Endothelial cell of umbilical vein (primary cell): ENCODE measurements around the gene HTT. TPM values are rescaled to one million over a fixed set of nuclear protein-coding genes. Genes with fewer than 3 reads are reported as not detected.
A peak's percentile ranks its signal among the peaks of the same experiment; 100 is the strongest.

Experiments used
- BruUV-seq: library from RNA; stranded (reverse); fragments of 400-500 nt; replicated peaks from 2 replicates; lab custom pipeline; 2021; lab: Mats Ljungman, UMichigan
- CTCF ChIA-PET: fragments of 300-600, 350-600 bp; sonication (Branson Sonifier 250); formaldehyde crosslinking; loops from one replicate; lab custom pipeline; 2021; ENCODE audit warnings: antibody characterized with exemption, inconsistent platforms; lab: Charles Lee
- POLR2A ChIA-PET: fragments of 300-600, 350-600 bp; sonication (Branson Sonifier 250); formaldehyde crosslinking; loops from one replicate; lab custom pipeline; 2021; ENCODE audit warnings: antibody characterized with exemption, inconsistent platforms; lab: Charles Lee
- DNase-seq: peaks from one replicate; pipeline ENCODE4 v3.0.0-alpha.2; 2011; ENCODE audit warnings: low read depth, low spot score
- FAIRE-seq: peaks from 2 replicates; lab custom pipeline; 2011; peaks lifted over from hg19 to GRCh38; lab: Jason Lieb, UNC
- H2AFZ ChIP-seq: 2 replicates; pipeline ENCODE4 v1.6.0; 2012; ENCODE audit warnings: low read depth, low read length, control low read depth, inconsistent platforms
- H3K27ac ChIP-seq: 2 replicates; pipeline ENCODE4 v1.5.1; 2011; ENCODE audit warnings: low read depth, mild to moderate bottlenecking, control low read depth, low read length, moderate library complexity; ENCODE audit not compliant: insufficient read depth
- H3K27me3 ChIP-seq, 2 experiments: 2 replicates each; pipeline versions ENCODE4 v1.6.0 to v1.6.1; 2011; ENCODE audit warnings: low read length in 2 of 2, mixed read lengths in 1 of 2; ENCODE audit not compliant: control insufficient read depth in 2 of 2, insufficient read depth in 2 of 2
- H3K36me3 ChIP-seq, 2 experiments: 2 replicates in 1 of 2; 3 replicates in 1 of 2; pipeline ENCODE4 v1.5.1; 2011; ENCODE audit warnings: low read length in 2 of 2, mild to moderate bottlenecking in 1 of 2, moderate library complexity in 1 of 2; ENCODE audit not compliant: control insufficient read depth in 2 of 2, insufficient read depth in 2 of 2; ENCODE audit errors: extremely low read depth in 1 of 2
- H3K4me1 ChIP-seq: 3 replicates; pipeline ENCODE4 v1.5.1; 2011; ENCODE audit warnings: mild to moderate bottlenecking, low read length; ENCODE audit not compliant: control insufficient read depth, insufficient read depth; ENCODE audit errors: extremely low read depth
- H3K4me2 ChIP-seq: 2 replicates; pipeline ENCODE4 v1.6.1; 2011; ENCODE audit warnings: low read length, control low read depth, mixed read lengths; ENCODE audit not compliant: insufficient read depth
- H3K4me3 ChIP-seq, 3 experiments: fragments of 200-600 bp in 1 of 3; sonication (generic), shearing (Covaris generic) in 1 of 3; replicated peaks in 1 of 3; 2 replicates each; pipeline ENCODE4 v1.5.1; 2011 to 2016; ENCODE audit warnings: control low read depth in 3 of 3, low read length in 3 of 3, mild to moderate bottlenecking in 2 of 3, inconsistent platforms in 1 of 3, low read depth in 1 of 3, moderate library complexity in 1 of 3; ENCODE audit not compliant: insufficient read depth in 1 of 3
- H3K79me2 ChIP-seq: 2 replicates; pipeline ENCODE4 v1.6.0; 2012; ENCODE audit warnings: low read length, inconsistent platforms; ENCODE audit not compliant: control insufficient read depth, insufficient read depth
- H3K9ac ChIP-seq: replicated peaks from 2 replicates; pipeline ENCODE3; 2011; ENCODE audit warnings: low read length, control low read depth; ENCODE audit not compliant: insufficient read depth; ENCODE audit errors: extremely low read depth
- H3K9me1 ChIP-seq: replicated peaks from 3 replicates; pipeline ENCODE4 v1.6.0; 2011; ENCODE audit warnings: mild to moderate bottlenecking, low read length; ENCODE audit not compliant: control insufficient read depth, insufficient read depth; ENCODE audit errors: extremely low read depth
- H3K9me3 ChIP-seq: replicated peaks from 2 replicates; pipeline ENCODE4 v1.5.1; 2012; ENCODE audit warnings: low read length, inconsistent platforms; ENCODE audit not compliant: control insufficient read depth, insufficient read depth
- H4K20me1 ChIP-seq: replicated peaks from 2 replicates; pipeline ENCODE3; 2011; ENCODE audit warnings: mild to moderate bottlenecking, low read length; ENCODE audit not compliant: control insufficient read depth, insufficient read depth; ENCODE audit errors: extremely low read depth
- EZH2 ChIP-seq: IDR thresholded peaks from 2 replicates; pipeline ENCODE4 v1.6.1; 2012; ENCODE audit warnings: borderline replicate concordance, low read depth, mild to moderate bottlenecking, moderate library complexity, low read length, inconsistent platforms; ENCODE audit not compliant: severe bottlenecking
- FOS ChIP-seq: IDR thresholded peaks from 2 replicates; pipeline ENCODE4 v1.6.1; 2011; ENCODE audit warnings: mild to moderate bottlenecking, low read length, moderate library complexity, borderline replicate concordance; ENCODE audit not compliant: insufficient read depth
- GATA2 ChIP-seq: IDR thresholded peaks from 2 replicates; pipeline ENCODE4 v1.7.0; 2011; ENCODE audit warnings: low read depth, mild to moderate bottlenecking, moderate library complexity, mixed read lengths, low read length; ENCODE audit not compliant: insufficient read length, insufficient read depth
- JUN ChIP-seq: IDR thresholded peaks from 2 replicates; pipeline ENCODE4 v1.6.1; 2011; ENCODE audit warnings: borderline replicate concordance, low read depth; ENCODE audit not compliant: insufficient read length, insufficient read depth
- MAX ChIP-seq: IDR thresholded peaks from 2 replicates; pipeline ENCODE4 v1.6.1; 2011; ENCODE audit not compliant: insufficient read depth, insufficient read length
- MYC ChIP-seq: IDR thresholded peaks from one replicate; pipeline ENCODE4 v1.6.1; 2011; ENCODE audit warnings: mild to moderate bottlenecking, low read depth, low read length
- POLR2A ChIP-seq: IDR thresholded peaks from 2 replicates; pipeline ENCODE4 v1.6.1; 2012; ENCODE audit warnings: low read depth, mild to moderate bottlenecking, control low read depth, low read length
- POLR2AphosphoS5 ChIP-seq: IDR thresholded peaks from 2 replicates; pipeline ENCODE4 v1.6.1; 2012; ENCODE audit warnings: low read depth, mild to moderate bottlenecking, control low read depth, low read length, moderate library complexity; ENCODE audit not compliant: insufficient read depth
- dilution Hi-C: fragments of 300-500 bp; cut with MboI; formaldehyde crosslinking; loops from one replicate; pipeline ENCODE4 v1.15.0; 2019; ENCODE audit warnings: low sequenced_read_pairs; ENCODE audit not compliant: extremely low pct_ligation_motif_present
- intact Hi-C: fragments of 100-400 bp; cut with micrococcal nuclease; formaldehyde crosslinking; loops from one replicate; pipeline ENCODE4 v1.10.0; 2022
- polyA plus RNA-seq, 4 experiments: library from polyadenylated mRNA; depleted of rRNA in 3 of 4; stranded (reverse) in 3 of 4; unstranded in 1 of 4; fragments of >200 nt; gene quantifications; 2 replicates each; pipeline versions ENCODE4 v1.2.1 to v1.2.3, GENCODE V29; 2011 to 2012; ENCODE audit warnings: missing spikeins in 1 of 4
- total RNA-seq: library from RNA; stranded (reverse); gene quantifications from 2 replicates; pipeline ENCODE4 v1.2.3, GENCODE V29; 2021
- TF ChIP-seq, protein P1 (sequence below), 2 donors: IDR thresholded peaks; 1 replicate in 1 of 2; 2 replicates in 1 of 2; pipeline ENCODE4 v1.5.1; 2011; ENCODE audit warnings: low read length in 2 of 2, mild to moderate bottlenecking in 2 of 2, moderate library complexity in 2 of 2, control low read depth in 1 of 2, inconsistent platforms in 1 of 2, low read depth in 1 of 2; ENCODE audit not compliant: insufficient read depth in 1 of 2; ENCODE audit errors: extremely low read depth in 1 of 2

The HTT gene
- total and polyA plus RNA-seq, 2 donors (not counting 3 experiments of a cell fraction or from before 2014, with no cell fraction given): 15.7 to 61.2 TPM

GRCh38 chr4:3107691-3108121 is 33.2 kb downstream of the HTT start:
- Histone ChIP-seq H3K9ac (no peak overlapping the region), H3K36me3 (peaks cover 4 to 5% of the 10 kb centered on the region in 2 experiments), H3K79me2 (no peaks in the 10 kb centered on the region), H3K9me1 (no peaks in the 10 kb centered on the region), H4K20me1 (no peaks in the 10 kb centered on the region), H3K27ac (peak overlapping the region; percentile 66), H3K4me1 (peaks cover 49% of the 10 kb centered on the region), H2AFZ (no peak overlapping the region), H3K4me2 (peak overlapping the region; percentile 19), H3K27me3 (no peaks in the 10 kb centered on the region), H3K4me3 (no peak overlapping the region), H3K9me3 (no peaks in the 10 kb centered on the region)
- DNase-seq: peak; percentile 33
- BruUV-seq: no TSS peak
- peak; percentile 83 for FAIRE-seq
- dilution Hi-C loops (no loop called here), intact Hi-C loops (loop anchor here (2.0 kb wide), 1 partner anchor 197 kb away; no protein-coding TSS in a partner anchor)
- TF ChIP-seq POLR2AphosphoS5 (no peak), MYC (no peak), MAX (no peak), FOS (no peak), GATA2 (no peak), EZH2 (no peak), JUN (no peak), POLR2A (no peak)
- TF ChIP-seq, protein P1, sequence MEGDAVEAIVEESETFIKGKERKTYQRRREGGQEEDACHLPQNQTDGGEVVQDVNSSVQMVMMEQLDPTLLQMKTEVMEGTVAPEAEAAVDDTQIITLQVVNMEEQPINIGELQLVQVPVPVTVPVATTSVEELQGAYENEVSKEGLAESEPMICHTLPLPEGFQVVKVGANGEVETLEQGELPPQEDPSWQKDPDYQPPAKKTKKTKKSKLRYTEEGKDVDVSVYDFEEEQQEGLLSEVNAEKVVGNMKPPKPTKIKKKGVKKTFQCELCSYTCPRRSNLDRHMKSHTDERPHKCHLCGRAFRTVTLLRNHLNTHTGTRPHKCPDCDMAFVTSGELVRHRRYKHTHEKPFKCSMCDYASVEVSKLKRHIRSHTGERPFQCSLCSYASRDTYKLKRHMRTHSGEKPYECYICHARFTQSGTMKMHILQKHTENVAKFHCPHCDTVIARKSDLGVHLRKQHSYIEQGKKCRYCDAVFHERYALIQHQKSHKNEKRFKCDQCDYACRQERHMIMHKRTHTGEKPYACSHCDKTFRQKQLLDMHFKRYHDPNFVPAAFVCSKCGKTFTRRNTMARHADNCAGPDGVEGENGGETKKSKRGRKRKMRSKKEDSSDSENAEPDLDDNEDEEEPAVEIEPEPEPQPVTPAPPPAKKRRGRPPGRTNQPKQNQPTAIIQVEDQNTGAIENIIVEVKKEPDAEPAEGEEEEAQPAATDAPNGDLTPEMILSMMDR (IDR thresholded peaks at IDR 0.05; ENCODE audit: extremely low read depth in 1 of 2, insufficient read depth in 1 of 2, low read depth in 1 of 2, low read length in 2 of 2): no peak
- POLR2A ChIA-PET: no interaction called here
- CTCF ChIA-PET: interaction anchor here (0.7 to 7.5 kb wide), 26 partner anchors 9 to 373 kb away, joined by 3 to 264 read pairs (median 4); no protein-coding TSS in a partner anchor
